HK-2 (cell line): Measurements from ENCODE around the gene PCDH9.

Source experiments
- DNase-seq: peaks from one replicate; pipeline ENCODE4 v3.0.0-alpha.2; 2018; ENCODE audit not compliant: unreplicated experiment

PCDH9 gene

DNA sequence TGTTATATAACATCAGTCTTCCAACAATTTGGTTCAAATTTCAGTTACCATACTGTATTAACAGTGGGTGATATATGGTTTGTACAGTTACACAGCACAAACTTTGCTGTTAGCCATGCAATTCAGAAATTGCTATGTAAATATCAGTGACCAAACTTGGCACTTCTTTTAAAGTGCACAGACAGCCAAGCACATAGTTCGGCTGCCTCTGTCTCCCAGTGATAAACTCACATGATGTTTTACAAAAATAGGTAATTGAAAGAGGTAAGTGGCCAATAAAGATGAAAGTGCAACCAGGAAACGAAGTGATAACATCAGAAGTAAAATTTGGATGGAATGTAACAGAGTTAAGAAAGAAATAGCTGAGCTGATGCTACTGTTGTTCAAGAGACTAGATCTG is 143.9 kb downstream of the PCDH9 start:
- DNase-seq = no peak

GRCh38 chr13:67084066-67084465 is 146.1 kb downstream of the PCDH9 start:
- DNase-seq = no peak

DNA sequence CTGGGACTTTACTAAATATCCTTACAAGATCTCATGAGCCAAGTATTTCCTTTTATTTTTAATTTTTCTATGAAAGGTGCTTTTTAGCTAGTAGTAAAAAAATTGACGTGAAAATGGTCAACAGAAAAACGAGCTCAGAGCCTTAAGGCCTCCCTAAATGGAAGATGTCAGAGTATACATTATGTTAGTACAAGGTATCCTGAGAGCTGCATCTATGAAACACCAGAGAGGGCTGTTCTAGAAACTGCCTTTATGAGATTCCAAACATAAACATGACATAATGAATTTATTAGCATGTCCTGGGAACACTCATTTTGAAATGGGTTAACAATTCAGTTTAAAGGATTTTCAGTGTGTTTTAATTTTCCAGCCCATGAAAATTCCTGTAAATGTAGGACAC is 146.6 kb downstream of the PCDH9 start:
- DNase-seq = no peak

DNA sequence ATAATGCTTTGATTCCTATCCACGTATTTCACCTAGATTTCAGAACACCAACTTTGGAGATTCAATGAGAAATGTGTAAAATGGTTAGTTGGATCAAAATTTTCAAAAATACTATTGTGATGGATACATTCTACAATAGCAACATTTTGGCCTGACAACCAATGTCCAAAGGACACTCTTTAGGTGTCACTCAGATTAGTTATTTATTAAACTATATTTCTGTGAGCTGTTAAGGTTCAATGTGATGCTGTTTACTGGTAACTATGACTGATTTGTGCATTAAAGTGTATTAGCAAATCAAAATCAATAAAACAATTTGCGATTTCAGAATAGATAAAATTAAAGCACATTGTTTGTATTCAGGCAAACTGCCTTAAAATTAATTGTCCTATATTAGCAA is 149.8 kb downstream of the PCDH9 start:
- DNase-seq = no peak

DNA sequence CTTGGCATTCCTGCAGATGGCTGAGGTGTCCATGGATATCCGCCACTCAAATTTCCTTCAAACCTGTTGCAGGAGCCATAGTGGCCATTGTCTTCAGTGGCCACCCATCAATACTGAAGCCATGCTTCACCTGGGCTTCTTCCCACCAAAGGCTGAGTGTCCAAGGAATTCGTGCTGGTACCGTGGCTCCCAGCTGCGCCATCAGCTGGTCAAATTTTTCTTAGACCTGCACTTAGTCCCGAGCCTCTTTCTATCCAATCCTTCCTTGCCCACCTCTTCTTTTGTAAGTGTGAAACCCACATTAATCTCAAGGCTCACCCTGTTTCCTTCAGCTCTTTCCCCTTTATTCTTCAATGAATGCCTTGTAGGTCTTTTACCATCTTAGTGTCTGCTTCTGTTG is 152.1 kb downstream of the PCDH9 start:
- no peak for DNase-seq

GRCh38 chr13:67077132-67077531 is 153.0 kb downstream of the PCDH9 start:
- no peak for DNase-seq

- no peak for DNase-seq
These were observed 153.8 kb downstream of the PCDH9 start for GRCh38 chr13:67076378-67076777.

GRCh38 chr13:67075239-67075638 is 154.9 kb downstream of the PCDH9 start:
- DNase-seq = no peak

GRCh38 chr13:67071918-67072598 is 158.1 kb downstream of the PCDH9 start:
- no peak for DNase-seq

GRCh38 chr13:67070306-67070705 is 159.8 kb downstream of the PCDH9 start:
- no peak for DNase-seq

GRCh38 chr13:67069117-67069767 is 160.9 kb downstream of the PCDH9 start:
- no peak for DNase-seq

- no peak for DNase-seq
These were observed 165.2 kb downstream of the PCDH9 start for GRCh38 chr13:67064920-67065319.

DNA sequence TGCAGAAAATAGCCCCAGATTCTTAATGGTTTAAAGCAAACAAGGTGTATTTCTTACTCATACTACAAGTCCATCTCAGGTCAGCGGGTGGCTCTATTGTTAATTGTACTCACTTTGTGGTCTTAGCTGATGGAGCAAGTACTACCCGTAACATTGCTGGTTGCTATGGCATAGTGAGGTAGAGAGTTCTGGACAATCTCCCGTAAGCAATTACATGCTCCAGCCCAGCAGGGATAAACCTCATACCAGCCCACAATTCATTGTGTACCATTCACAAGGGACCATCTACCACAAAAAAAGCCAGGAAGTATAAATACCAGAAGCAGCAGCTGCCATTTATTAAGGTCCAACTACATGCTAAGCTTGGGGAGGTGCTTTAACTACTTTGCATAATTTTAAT is 167.1 kb downstream of the PCDH9 start:
- no peak for DNase-seq

DNA sequence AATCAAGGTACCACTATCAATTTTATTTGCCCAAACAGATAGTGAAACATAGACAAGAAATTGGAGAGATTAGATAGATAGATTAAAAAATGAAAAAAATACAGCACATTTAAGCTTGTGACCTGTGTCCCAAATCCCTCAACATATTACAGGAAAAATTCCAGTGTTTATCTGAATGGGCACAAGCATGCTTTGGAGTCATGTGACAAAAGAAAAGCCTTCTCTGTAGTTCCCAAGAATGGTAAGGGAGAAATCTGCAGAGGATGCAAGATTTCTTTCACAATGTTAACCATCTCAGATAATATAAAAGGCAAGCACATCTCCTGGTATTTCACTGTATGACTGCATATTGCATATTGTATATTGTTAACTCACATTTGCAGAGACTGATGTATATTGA is 168.0 kb downstream of the PCDH9 start:
- DNase-seq = no peak

DNA sequence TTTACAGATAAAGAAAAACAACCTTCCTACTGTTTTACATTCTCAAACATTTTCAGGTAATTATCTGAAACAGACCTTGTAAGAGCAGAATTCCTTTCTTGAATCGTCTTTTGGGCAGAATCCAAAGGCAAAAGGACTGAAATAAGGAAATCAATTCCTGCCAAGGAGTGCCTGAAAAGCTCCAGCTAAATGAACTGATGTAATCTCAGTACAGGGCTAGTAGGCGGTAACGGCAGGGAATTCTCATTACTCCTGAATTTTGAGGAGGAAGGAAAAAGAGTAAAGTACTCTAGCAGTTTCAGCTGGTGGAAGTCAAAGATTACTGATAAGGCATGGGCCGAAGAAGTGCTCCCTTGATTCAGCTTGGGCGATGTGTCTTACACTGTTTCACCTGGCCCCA is 168.4 kb downstream of the PCDH9 start:
- no peak for DNase-seq

DNA sequence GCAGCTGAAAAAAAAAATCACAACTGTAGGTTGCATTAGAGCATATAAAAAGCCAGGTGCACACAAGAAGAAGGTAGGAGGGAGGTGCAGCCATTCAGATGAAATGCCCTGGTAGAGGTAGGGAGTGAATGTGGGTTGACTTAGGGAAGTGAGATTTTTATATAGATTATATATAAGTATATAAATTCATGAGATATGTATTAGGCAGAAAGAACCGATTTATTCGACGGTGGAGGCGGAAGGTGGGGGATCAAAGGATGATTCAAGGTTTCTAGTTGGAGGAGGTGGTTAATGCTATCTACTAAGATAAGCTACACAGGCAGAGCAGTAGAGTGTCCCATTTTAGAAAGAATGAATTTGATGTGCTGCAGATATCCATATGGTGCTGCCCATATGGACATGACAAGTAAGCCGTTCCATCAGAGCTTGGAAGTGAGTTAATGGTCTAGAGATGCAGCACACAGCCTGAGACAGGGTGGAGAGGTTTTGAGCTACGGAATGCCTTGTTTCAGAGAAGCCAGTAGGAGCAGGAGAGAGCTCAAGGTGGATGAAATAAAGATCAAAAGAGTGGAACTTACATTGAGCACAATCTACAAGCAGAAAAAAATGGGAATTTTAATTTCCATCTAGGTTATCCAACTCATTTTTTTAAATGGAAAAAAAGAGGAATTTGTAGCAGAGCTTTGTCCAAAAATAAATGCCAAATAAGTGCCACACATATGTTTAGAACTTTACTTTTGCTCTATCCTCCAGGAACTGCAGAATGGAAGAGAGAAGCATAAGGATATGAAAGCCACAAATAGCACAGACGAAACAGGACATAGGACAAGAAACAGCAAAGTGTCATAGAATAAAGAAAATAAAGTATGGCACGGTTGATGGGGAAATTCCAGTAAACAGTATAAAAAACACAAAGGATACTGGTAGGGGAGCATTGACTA is 177.3 kb downstream of the PCDH9 start:
- DNase-seq = no peak

GRCh38 chr13:67049744-67050143 is 180.4 kb downstream of the PCDH9 start:
- DNase-seq = no peak

- DNase-seq = no peak
These were observed 181.3 kb downstream of the PCDH9 start for GRCh38 chr13:67048821-67049150.

- DNase-seq = no peak
These were observed 181.9 kb downstream of the PCDH9 start for GRCh38 chr13:67048084-67048820.

DNA sequence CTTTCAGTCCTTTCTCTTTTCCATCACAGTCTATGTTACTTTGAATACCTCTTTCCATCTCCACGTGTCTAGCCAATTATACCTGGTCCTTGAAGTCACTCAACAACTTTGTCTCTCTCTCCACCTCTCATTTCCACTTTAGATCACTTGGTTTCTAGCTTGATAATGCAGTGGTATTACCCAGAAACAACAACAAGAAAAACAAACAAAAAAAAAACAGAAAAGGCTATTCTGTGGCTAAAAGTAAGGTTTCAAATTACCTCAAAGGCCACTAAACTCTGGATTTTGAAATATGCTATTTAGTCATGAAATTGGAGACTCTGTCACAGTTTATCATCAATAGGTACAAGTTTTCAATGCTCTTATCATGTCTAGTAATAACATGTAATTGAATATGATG is 184.8 kb downstream of the PCDH9 start:
- no peak for DNase-seq

GRCh38 chr13:67043901-67044300 is 186.2 kb downstream of the PCDH9 start:
- DNase-seq = no peak

- DNase-seq = no peak
These were observed 187.6 kb downstream of the PCDH9 start for GRCh38 chr13:67042556-67042955.
